HG03520 (cell line): ENCODE measurements around the gene INTS11.

Experiments
- ATAC-seq: cut with Tn5 transposase; IDR thresholded peaks from one replicate; pipeline ENCODE4 v1.9.1; 2021; ENCODE audit warnings: mild to moderate bottlenecking, moderate library complexity; ENCODE audit not compliant: unreplicated experiment

INTS11 gene

GRCh38 chr1:1314678-1315335 is 9.7 kb downstream of the INTS11 start:
- ATAC-seq, result no peak

- no peak for ATAC-seq
Measured at GRCh38 chr1:1314237-1314586, 10.2 kb downstream of the INTS11 start.

GRCh38 chr1:1313500-1314236 is 10.8 kb downstream of the INTS11 start:
- ATAC-seq, result no peak

- no peak for ATAC-seq
Measured at GRCh38 chr1:1312450-1313314, 11.8 kb downstream of the INTS11 start.

- no peak for ATAC-seq
Measured at GRCh38 chr1:1311107-1312104, 13.1 kb downstream of the INTS11 start.

GRCh38 chr1:1310476-1311053 is 13.9 kb downstream of the INTS11 start:
- ATAC-seq, result no peak

GRCh38 chr1:1310109-1310385 is 14.4 kb downstream of the INTS11 start:
- no peak for ATAC-seq

GRCh38 chr1:1309251-1310108 is 15.0 kb downstream of the INTS11 start:
- no peak for ATAC-seq

- ATAC-seq, result no peak
Measured at GRCh38 chr1:1308756-1309250, 15.7 kb downstream of the INTS11 start.

- peak; percentile 49 for ATAC-seq
Measured at GRCh38 chr1:1307923-1308755, 16.3 kb downstream of the INTS11 start, which contains the start of the genes ACAP3 and PUSL1. Gene ACAP3 (minus strand): TSS chr1:1307930. CDS start chr1:1307815, 115 bp downstream. Gene PUSL1 (plus strand): TSS chr1:1308597. CDS start chr1:1308644, 47 bp downstream.

GRCh38 chr1:1307261-1307922 is 17.1 kb downstream of the INTS11 start:
- peak; percentile 3 for ATAC-seq

- no peak for ATAC-seq
Measured at GRCh38 chr1:1306661-1307260, 17.7 kb downstream of the INTS11 start.

- no peak for ATAC-seq
Measured at GRCh38 chr1:1306070-1306660, 18.3 kb downstream of the INTS11 start.

GRCh38 chr1:1305300-1306069 is 19.0 kb downstream of the INTS11 start:
- ATAC-seq, result no peak

GRCh38 chr1:1304331-1305299 is 19.8 kb downstream of the INTS11 start:
- ATAC-seq, result no peak
